Measurements from ENCODE around the gene SLC2A1. TPM values are rescaled to one million over a fixed set of nuclear protein-coding genes. Genes with fewer than 3 reads are reported as not detected.

SLC2A1 gene
- total RNA-seq, 1 donor from 2014 or later: 54.9 TPM

GRCh38 chr1:42956739-42957138 is 1.9 kb downstream of the SLC2A1 start:
- peaks cover 61% of the 10 kb centered on the region for H3K4me1 ChIP-seq
- peaks cover 4% of the 10 kb centered on the region for H3K27me3 ChIP-seq (ENCODE audit: low read depth)
- no peak for DNase-seq
- intact Hi-C loops (cut with micrococcal nuclease): no loop called here
- H3K4me3 ChIP-seq: peak overlapping the region; percentile 79
- no peaks in the 10 kb centered on the region for H3K36me3 ChIP-seq
- TF ChIP-seq CTCF (IDR thresholded peaks at IDR 0.05; ENCODE audit: borderline replicate concordance): no peak
- H3K9me3 ChIP-seq (replicated peaks): no peaks in the 10 kb centered on the region
- peak overlapping the region; percentile 93 for H3K27ac ChIP-seq (replicated peaks)

- Histone ChIP-seq H3K36me3 (no peaks in the 10 kb centered on the region), H3K27ac (replicated peaks) (no peak overlapping the region), H3K9me3 (replicated peaks) (no peaks in the 10 kb centered on the region), H3K4me3 (no peak overlapping the region), H3K4me1 (peaks cover 68% of the 10 kb centered on the region), H3K27me3 (ENCODE audit: low read depth) (peaks cover 3% of the 10 kb centered on the region)
- intact Hi-C loops (cut with micrococcal nuclease): no loop called here
- no peak for DNase-seq
- TF ChIP-seq CTCF (IDR thresholded peaks at IDR 0.05; ENCODE audit: borderline replicate concordance): no peak
Observed at GRCh38 chr1:42955311-42956063, 3.2 kb downstream of the SLC2A1 start.

- H3K4me3 ChIP-seq: no peak overlapping the region
- intact Hi-C loops (cut with micrococcal nuclease): no loop called here
- no peak for TF ChIP-seq CTCF (IDR thresholded peaks at IDR 0.05; ENCODE audit: borderline replicate concordance)
- no peaks in the 10 kb centered on the region for H3K36me3 ChIP-seq
- peaks cover 74% of the 10 kb centered on the region for H3K4me1 ChIP-seq
- H3K27me3 ChIP-seq (ENCODE audit: low read depth): no peaks in the 10 kb centered on the region
- H3K9me3 ChIP-seq (replicated peaks): no peaks in the 10 kb centered on the region
- no peak for DNase-seq
- H3K27ac ChIP-seq (replicated peaks): peak overlapping the region; percentile 63
Observed at GRCh38 chr1:42953182-42954180, 5.2 kb downstream of the SLC2A1 start.

GRCh38 chr1:42952303-42953001 is 6.2 kb downstream of the SLC2A1 start:
- H3K9me3 ChIP-seq (replicated peaks): no peaks in the 10 kb centered on the region
- peaks cover 77% of the 10 kb centered on the region for H3K4me1 ChIP-seq
- no peak for TF ChIP-seq CTCF (IDR thresholded peaks at IDR 0.05; ENCODE audit: borderline replicate concordance)
- H3K36me3 ChIP-seq: no peaks in the 10 kb centered on the region
- intact Hi-C loops (cut with micrococcal nuclease): no loop called here
- H3K27me3 ChIP-seq (ENCODE audit: low read depth): no peaks in the 10 kb centered on the region
- H3K4me3 ChIP-seq: no peak overlapping the region
- peak overlapping the region; percentile 63 for H3K27ac ChIP-seq (replicated peaks)
- no peak for DNase-seq

- peaks cover 77% of the 10 kb centered on the region for H3K4me1 ChIP-seq
- intact Hi-C loops (cut with micrococcal nuclease): no loop called here
Observed at GRCh38 chr1:42951588-42951987, 7.1 kb downstream of the SLC2A1 start.

More at GRCh38 chr1:42951588-42951987, 7.1 kb downstream of the SLC2A1 start:
- Histone ChIP-seq H3K4me3 (no peak overlapping the region), H3K27me3 (ENCODE audit: low read depth) (no peaks in the 10 kb centered on the region), H3K9me3 (replicated peaks) (no peaks in the 10 kb centered on the region), H3K36me3 (no peaks in the 10 kb centered on the region), H3K27ac (replicated peaks) (peak overlapping the region; percentile 63)
- no peak for TF ChIP-seq CTCF (IDR thresholded peaks at IDR 0.05; ENCODE audit: borderline replicate concordance)
- no peak for DNase-seq

Data from left ventricle myocardium inferior (tissue), 1 donor.